ENCODE measurements around the gene PGM2L1.

GRCh38 chr11:74377689-74378088 lies 20.5 kb downstream of the PGM2L1 start:
- TF ChIP-seq POLR2AphosphoS5 (IDR thresholded peaks at IDR 0.05) = no peak
- TF ChIP-seq CTCF (IDR thresholded peaks at IDR 0.05 in 8 of 11, conservative IDR thresholded peaks at IDR 0.05 in 3 of 11) = no peak
- TF ChIP-seq POLR2A (IDR thresholded peaks at IDR 0.05) = no peak
